HepG2 (cell line): ENCODE measurements around the gene BTBD19. TPM values are rescaled to one million over a fixed set of nuclear protein-coding genes. Genes with fewer than 3 reads are reported as not detected.

Experiments used
- CERS6 ChIP-seq: sonication (generic); formaldehyde crosslinking; IDR thresholded peaks from 2 replicates; pipeline ENCODE4 v1.5.0; 2020; ENCODE audit warnings: missing genetic modification reagents
- HBP1 ChIP-seq: IDR thresholded peaks from 2 replicates; pipeline ENCODE4 v1.6.1; 2016; ENCODE audit warnings: low read depth, control low read depth
- IKZF5 ChIP-seq: IDR thresholded peaks from 2 replicates; pipeline ENCODE4 v1.6.1; 2018; ENCODE audit warnings: missing genetic modification reagents, mild to moderate bottlenecking, missing compliant biosample characterization
- KAT8 ChIP-seq: IDR thresholded peaks from 2 replicates; pipeline ENCODE4 v1.6.1; 2016; ENCODE audit warnings: missing genetic modification reagents, missing compliant biosample characterization
- MEF2D ChIP-seq: sonication (generic); formaldehyde crosslinking; IDR thresholded peaks from 2 replicates; pipeline ENCODE4 v1.5.1; 2020; ENCODE audit warnings: mild to moderate bottlenecking, missing genetic modification reagents
- MLLT10 ChIP-seq: sonication (generic); formaldehyde crosslinking; IDR thresholded peaks from 2 replicates; pipeline ENCODE4 v1.4.0; 2020; ENCODE audit warnings: missing genetic modification reagents
- MTF1 ChIP-seq: sonication (generic); formaldehyde crosslinking; IDR thresholded peaks from 2 replicates; pipeline ENCODE4 v1.5.0; 2020; ENCODE audit warnings: missing genetic modification reagents
- MZF1 ChIP-seq: sonication (generic); formaldehyde crosslinking; IDR thresholded peaks from 2 replicates; pipeline ENCODE4 v1.8.1; 2023; ENCODE audit warnings: mild to moderate bottlenecking, missing genetic modification reagents, borderline replicate concordance
- NFRKB ChIP-seq: fragments of 450-650 bp; IDR thresholded peaks from 2 replicates; pipeline ENCODE4 v1.6.1; 2017
- NFYC ChIP-seq: IDR thresholded peaks from 2 replicates; pipeline ENCODE4 v1.6.1; 2016; ENCODE audit warnings: missing genetic modification reagents, missing compliant biosample characterization
- SETDB1 ChIP-seq: sonication (generic); formaldehyde crosslinking; IDR thresholded peaks from 2 replicates; pipeline ENCODE4 v1.5.1; 2020; ENCODE audit warnings: missing genetic modification reagents, mild to moderate bottlenecking, borderline replicate concordance
- SP4 ChIP-seq: sonication (generic); formaldehyde crosslinking; IDR thresholded peaks from 2 replicates; pipeline ENCODE4 v1.8.1; 2023; ENCODE audit warnings: mild to moderate bottlenecking, missing genetic modification reagents
- SRSF4 ChIP-seq: fragments of 200-400 bp; formaldehyde crosslinking; IDR thresholded peaks from one replicate; pipeline ENCODE4 v1.6.1; 2018; ENCODE audit warnings: mild to moderate bottlenecking, low read depth, low read length, moderate library complexity; ENCODE audit not compliant: poor library complexity, severe bottlenecking
- SRSF9 ChIP-seq: fragments of 200-400 bp; formaldehyde crosslinking; IDR thresholded peaks from 2 replicates; pipeline ENCODE4 v1.6.1; 2018; ENCODE audit warnings: borderline replicate concordance, mild to moderate bottlenecking, low read depth, low read length; ENCODE audit not compliant: insufficient read depth, poor library complexity, severe bottlenecking
- TAF15 ChIP-seq: fragments of 200-400 bp; formaldehyde crosslinking; IDR thresholded peaks from one replicate; pipeline ENCODE4 v1.6.1; 2018; ENCODE audit warnings: mild to moderate bottlenecking, low read depth, low read length; ENCODE audit not compliant: poor library complexity, severe bottlenecking
- TBL1XR1 ChIP-seq: fragments of 150-350 bp; IDR thresholded peaks from 2 replicates; pipeline ENCODE4 v1.6.1; 2014; ENCODE audit warnings: borderline replicate concordance, low read length; ENCODE audit not compliant: partially characterized antibody
- ZFP62 ChIP-seq: sonication (generic); formaldehyde crosslinking; IDR thresholded peaks from 2 replicates; pipeline ENCODE4 v1.4.0; 2020; ENCODE audit warnings: missing genetic modification reagents
- ZFX ChIP-seq: sonication (generic); formaldehyde crosslinking; IDR thresholded peaks from 2 replicates; pipeline ENCODE4 v1.4.0; 2020; ENCODE audit warnings: mild to moderate bottlenecking, low read depth, missing genetic modification reagents, moderate library complexity
- ZIK1 ChIP-seq: sonication (generic); formaldehyde crosslinking; IDR thresholded peaks from 2 replicates; pipeline ENCODE4 v1.5.0; 2020; ENCODE audit warnings: mild to moderate bottlenecking, low read depth, missing genetic modification reagents, borderline replicate concordance
- ZNF251 ChIP-seq: sonication (generic); formaldehyde crosslinking; IDR thresholded peaks from 2 replicates; pipeline ENCODE4 v1.9.0; 2021; ENCODE audit warnings: mild to moderate bottlenecking, missing genetic modification reagents
- ZNF33B ChIP-seq: sonication (generic); formaldehyde crosslinking; IDR thresholded peaks from 2 replicates; pipeline ENCODE4 v1.5.1; 2020; ENCODE audit warnings: mild to moderate bottlenecking, missing genetic modification reagents
- ZNF350 ChIP-seq: sonication (generic); formaldehyde crosslinking; IDR thresholded peaks from 2 replicates; pipeline ENCODE4 v1.4.0; 2020; ENCODE audit warnings: mild to moderate bottlenecking, low read depth, missing genetic modification reagents, borderline replicate concordance
- ZNF652 ChIP-seq: IDR thresholded peaks from 2 replicates; pipeline ENCODE4 v1.6.1; 2016; ENCODE audit warnings: low read depth, borderline replicate concordance
- polyA plus RNA-seq, 8 experiments: library from polyadenylated mRNA; depleted of rRNA in 3 of 8; stranded (reverse) in 7 of 8; unstranded in 1 of 8; fragments of >200 nt; fragmentation: Illumina TruSeq in 4 of 8; extraction: Trizol in 4 of 8; gene quantifications; 2 replicates each; pipeline versions ENCODE4 v1.2.1 to v1.2.3, GENCODE V29; 2011 to 2016; ENCODE audit warnings: low read depth in 4 of 8, missing spikeins in 1 of 8, mixed read lengths in 1 of 8; ENCODE audit not compliant: insufficient read depth in 1 of 8
- total RNA-seq, 5 experiments: library from RNA; depleted of rRNA; stranded (reverse); fragments of >200 nt; fragmentation: Illumina TruSeq; extraction: Trizol; gene quantifications; 2 replicates each; pipeline ENCODE4 v1.2.3, GENCODE V29; 2016; ENCODE audit warnings: low read depth in 1 of 5
- TF ChIP-seq, protein P1 (sequence below): sonication (generic); formaldehyde crosslinking; IDR thresholded peaks from 2 replicates; pipeline ENCODE4 v1.9.0; 2021; ENCODE audit warnings: missing genetic modification reagents, borderline replicate concordance

Gene BTBD19
- total and polyA plus RNA-seq, 2 of the 13 experiments (the other 11 are each of a cell fraction or from before 2014, with no cell fraction given) = 2.7 to 6.7 TPM

- TF ChIP-seq ZIK1 (peak; percentile 71; the same call in 1 of the 2 replicates), TBL1XR1 (no peak), NFRKB (no peak), ZFP62 (CRISPR knock-in tag) (no peak), MEF2D (CRISPR knock-in tag) (no peak), SETDB1 (CRISPR knock-in tag) (no peak), ZNF33B (no peak), MTF1 (CRISPR knock-in tag) (no peak), MZF1 (CRISPR knock-in tag) (no peak), ZNF251 (CRISPR knock-in tag) (no peak), KAT8 (CRISPR knock-in tag) (no peak), ZNF350 (no peak), NFYC (CRISPR knock-in tag) (no peak), ZFX (CRISPR knock-in tag) (peak; percentile 91), IKZF5 (CRISPR knock-in tag) (peak; percentile 53; the same call in 1 of the 2 replicates), MLLT10 (no peak), HBP1 (0 out of 2 replicates have a peak, but pooled peaks have one; percentile 22), SRSF9 (no peak), SRSF4 (no peak), CERS6 (CRISPR knock-in tag) (no peak), SP4 (peak; percentile 43; the same call in 1 of the 2 replicates), ZNF652 (CRISPR knock-in tag) (no peak), TAF15 (no peak)
- TF ChIP-seq, protein P1, sequence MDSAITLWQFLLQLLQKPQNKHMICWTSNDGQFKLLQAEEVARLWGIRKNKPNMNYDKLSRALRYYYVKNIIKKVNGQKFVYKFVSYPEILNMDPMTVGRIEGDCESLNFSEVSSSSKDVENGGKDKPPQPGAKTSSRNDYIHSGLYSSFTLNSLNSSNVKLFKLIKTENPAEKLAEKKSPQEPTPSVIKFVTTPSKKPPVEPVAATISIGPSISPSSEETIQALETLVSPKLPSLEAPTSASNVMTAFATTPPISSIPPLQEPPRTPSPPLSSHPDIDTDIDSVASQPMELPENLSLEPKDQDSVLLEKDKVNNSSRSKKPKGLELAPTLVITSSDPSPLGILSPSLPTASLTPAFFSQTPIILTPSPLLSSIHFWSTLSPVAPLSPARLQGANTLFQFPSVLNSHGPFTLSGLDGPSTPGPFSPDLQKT (CRISPR knock-in tag) = no peak
Measured at GRCh38 chr1:44784094-44785028, 24.0 kb upstream of the BTBD19 start (continued).
